Smooth muscle cell (in vitro differentiated cells): ENCODE results near the gene GNAI3. TPM values are rescaled to one million over a fixed set of nuclear protein-coding genes. Genes with fewer than 3 reads are reported as not detected.

Experiments
- DNase-seq: peaks from one replicate; lab custom pipeline; 2025; ENCODE audit not compliant: unreplicated experiment; lab: John Stamatoyannopoulos, UW
- H2AFZ ChIP-seq: fragments of 200-600 bp; sonication (generic); 2 replicates; pipeline ENCODE4 v1.6.0; 2016; ENCODE audit warnings: antibody characterized with exemption, low read depth, mild to moderate bottlenecking
- H3F3A ChIP-seq: fragments of 200-600 bp; sonication (generic); 2 replicates; pipeline ENCODE4 v1.6.0; 2017; ENCODE audit warnings: antibody characterized with exemption, low read depth
- H3K27ac ChIP-seq: fragments of 200-600 bp; sonication (generic); 2 replicates; pipeline ENCODE4 v1.5.1; 2016; ENCODE audit warnings: low read depth, mild to moderate bottlenecking
- H3K27me3 ChIP-seq: fragments of 200-600 bp; sonication (generic); 2 replicates; pipeline ENCODE4 v1.6.1; 2016; ENCODE audit warnings: low read depth, mild to moderate bottlenecking
- H3K36me3 ChIP-seq: fragments of 200-600 bp; sonication (generic); 2 replicates; pipeline ENCODE4 v1.5.1; 2016; ENCODE audit warnings: low read depth
- H3K4me1 ChIP-seq: fragments of 200-600 bp; sonication (generic); 2 replicates; pipeline ENCODE4 v1.5.1; 2016; ENCODE audit warnings: low read depth
- H3K4me2 ChIP-seq: fragments of 200-600 bp; sonication (generic); 2 replicates; pipeline ENCODE4 v1.6.0; 2016; ENCODE audit warnings: mild to moderate bottlenecking
- H3K4me3 ChIP-seq: fragments of 200-600 bp; sonication (generic); 2 replicates; pipeline ENCODE4 v1.5.1; 2016; ENCODE audit warnings: mild to moderate bottlenecking
- H3K79me2 ChIP-seq: fragments of 200-600 bp; sonication (generic); 2 replicates; pipeline ENCODE4 v1.6.0; 2016; ENCODE audit warnings: low read depth, mild to moderate bottlenecking
- H3K9ac ChIP-seq: fragments of 200-600 bp; sonication (generic); 2 replicates; pipeline ENCODE4 v1.6.0; 2016; ENCODE audit warnings: low read depth
- H3K9me3 ChIP-seq: fragments of 200-600 bp; sonication (generic); replicated peaks from 2 replicates; pipeline ENCODE4 v1.5.1; 2016; ENCODE audit warnings: low read depth
- H4K20me1 ChIP-seq: fragments of 200-600 bp; sonication (generic); 2 replicates; pipeline ENCODE4 v1.6.0; 2016; ENCODE audit warnings: low read depth
- CTCF ChIP-seq: fragments of 200-600 bp; sonication (generic); IDR thresholded peaks from 2 replicates; pipeline ENCODE4 v1.5.1; 2017; ENCODE audit warnings: borderline replicate concordance, mild to moderate bottlenecking, antibody characterized with exemption; ENCODE audit not compliant: insufficient read depth, poor library complexity, severe bottlenecking
- WGBS: methylation state at CpG from one replicate; pipeline ENCODE4 v1.1.7; 2016; ENCODE audit warnings: low lambda C conversion rate; 5-methylcytosine and 5-hydroxymethylcytosine counted together
- polyA plus RNA-seq: library from polyadenylated mRNA; unstranded; fragments of >200 nt; fragmentation: Nextera tagmentation; extraction: Ambion mirVana; gene quantifications from 2 replicates; pipeline ENCODE4 v1.2.1, GENCODE V29; 2016
- total RNA-seq: library from RNA; depleted of rRNA; stranded (reverse); fragments of >200 nt; gene quantifications from 2 replicates; pipeline ENCODE4 v1.2.3, GENCODE V29; 2014

Gene GNAI3
- total and polyA plus RNA-seq, 2 experiments from 2014 or later: 11.4 to 15.4 TPM

- no peak within 1 kb of the TSS for H3K4me3 ChIP-seq
- H3K4me2 ChIP-seq: no peak within 1 kb of the TSS
- H3K27ac ChIP-seq: no peak within 1 kb of the TSS
- WGBS: 58% methylated on average over 7 of the region's 7 CpGs
- no peaks in the 10 kb centered on the region for H3K9me3 ChIP-seq
- no peaks in the 10 kb centered on the region for H3K4me1 ChIP-seq
- H3K79me2 ChIP-seq: no peaks in the 10 kb centered on the region
- no peak within 1 kb of the TSS for H3K9ac ChIP-seq
- H3K27me3 ChIP-seq: no peaks in the 10 kb centered on the region
- no peaks in the 10 kb centered on the region for H3F3A ChIP-seq
- H3K36me3 ChIP-seq: no peaks in the 10 kb centered on the region
- no peak for TF ChIP-seq CTCF
- no peak for DNase-seq
- H2AFZ ChIP-seq: no peak within 1 kb of the TSS
- H4K20me1 ChIP-seq: no peaks in the 10 kb centered on the region
Measured at GRCh38 chr1:109539676-109540075, 8.7 kb upstream of the GNAI3 start, which contains the start of gene GPR61. GPR61 (plus strand) TSS chr1:109539872; CDS start chr1:109543023, 3,151 bp downstream.

- Histone ChIP-seq H3K36me3 (no peaks in the 10 kb centered on the region), H3K9ac (no peak overlapping the region), H3K27me3 (no peaks in the 10 kb centered on the region), H3F3A (no peaks in the 10 kb centered on the region), H3K27ac (no peak overlapping the region), H4K20me1 (no peaks in the 10 kb centered on the region), H3K4me2 (no peak overlapping the region), H2AFZ (no peak overlapping the region), H3K79me2 (no peaks in the 10 kb centered on the region), H3K4me1 (no peaks in the 10 kb centered on the region), H3K4me3 (no peak overlapping the region), H3K9me3 (no peaks in the 10 kb centered on the region)
- WGBS: 87% methylated on average over 3 of the region's 3 CpGs
- TF ChIP-seq CTCF: no peak
- DNase-seq: no peak
Measured at GRCh38 chr1:109541102-109541501, 7.3 kb upstream of the GNAI3 start.

GRCh38 chr1:109542657-109543056 is 5.8 kb upstream of the GNAI3 start:
- H2AFZ ChIP-seq: no peak overlapping the region
- no peak overlapping the region for H3K9ac ChIP-seq
- TF ChIP-seq CTCF: no peak
- no peak overlapping the region for H3K27ac ChIP-seq
- no peak for DNase-seq
- H3K27me3 ChIP-seq: no peaks in the 10 kb centered on the region
- H3F3A ChIP-seq: no peaks in the 10 kb centered on the region
- no peaks in the 10 kb centered on the region for H3K36me3 ChIP-seq
- no peak overlapping the region for H3K4me3 ChIP-seq
- peaks cover 13% of the 10 kb centered on the region for H3K4me1 ChIP-seq
- 89% methylated on average over 10 of the region's 10 CpGs for WGBS
- H3K9me3 ChIP-seq: no peaks in the 10 kb centered on the region
- H3K4me2 ChIP-seq: no peak overlapping the region
- peaks cover 8% of the 10 kb centered on the region for H3K79me2 ChIP-seq
- no peaks in the 10 kb centered on the region for H4K20me1 ChIP-seq

GRCh38 chr1:109543283-109543987 is 5.0 kb upstream of the GNAI3 start:
- H3K9ac ChIP-seq: no peak overlapping the region
- DNase-seq: no peak

More at GRCh38 chr1:109543283-109543987, 5.0 kb upstream of the GNAI3 start:
- H3K4me3 ChIP-seq: no peak overlapping the region
- no peaks in the 10 kb centered on the region for H4K20me1 ChIP-seq
- no peak overlapping the region for H2AFZ ChIP-seq
- H3F3A ChIP-seq: no peaks in the 10 kb centered on the region
- H3K27me3 ChIP-seq: no peaks in the 10 kb centered on the region
- H3K79me2 ChIP-seq: peaks cover 13% of the 10 kb centered on the region
- no peaks in the 10 kb centered on the region for H3K36me3 ChIP-seq
- TF ChIP-seq CTCF: no peak
- no peak overlapping the region for H3K27ac ChIP-seq
- WGBS: 90% methylated on average over 24 of the region's 24 CpGs
- H3K4me1 ChIP-seq: peaks cover 13% of the 10 kb centered on the region
- H3K9me3 ChIP-seq: no peaks in the 10 kb centered on the region
- H3K4me2 ChIP-seq: no peak overlapping the region
